Measurements from ENCODE around the gene GMCL1.
"Not testable (repeated sequence)": the region's sequence is repeated elsewhere in the genome, so short reads cannot be mapped to it uniquely, and the experiment has no call there.

The GMCL1 gene

GRCh38 chr2:69829256-69830044 lies at the start of gene GMCL1:
Gene GMCL1 (plus strand): TSS chr2:69829660. CDS start chr2:69829893, 233 bp downstream.
- peak; percentile 92 for DNase-seq

GRCh38 chr2:69780921-69781320 lies 48.5 kb upstream of the GMCL1 start:
- DNase-seq = no peak

GRCh38 chr2:69781321-69782248 lies 47.9 kb upstream of the GMCL1 start:
- DNase-seq = no peak

GRCh38 chr2:69784228-69784627 lies 45.2 kb upstream of the GMCL1 start:
- no peak for DNase-seq

GRCh38 chr2:69785358-69785757 lies 44.1 kb upstream of the GMCL1 start:
- no peak for DNase-seq

GRCh38 chr2:69786052-69786560 lies 43.4 kb upstream of the GMCL1 start:
- DNase-seq = no peak

GRCh38 chr2:69789175-69789721 lies 40.2 kb upstream of the GMCL1 start:
- DNase-seq = no peak

- DNase-seq = no peak
Measured at GRCh38 chr2:69789772-69790600, 39.5 kb upstream of the GMCL1 start.

GRCh38 chr2:69790601-69790959 lies 38.9 kb upstream of the GMCL1 start:
- DNase-seq = no peak

- DNase-seq = no peak
Measured at GRCh38 chr2:69791045-69791444, 38.4 kb upstream of the GMCL1 start.

- no peak for DNase-seq
Measured at GRCh38 chr2:69796174-69796573, 33.3 kb upstream of the GMCL1 start.

GRCh38 chr2:69797235-69797634 lies 32.2 kb upstream of the GMCL1 start:
- DNase-seq = no peak

- DNase-seq = no peak
Measured at GRCh38 chr2:69797836-69798289, 31.6 kb upstream of the GMCL1 start.

- DNase-seq = no peak
Measured at GRCh38 chr2:69798290-69798908, 31.1 kb upstream of the GMCL1 start.

GRCh38 chr2:69798909-69799526 lies 30.4 kb upstream of the GMCL1 start:
- no peak for DNase-seq

GRCh38 chr2:69801745-69802290 lies 27.6 kb upstream of the GMCL1 start:
- DNase-seq = no peak

GRCh38 chr2:69802781-69803367 lies 26.6 kb upstream of the GMCL1 start:
- DNase-seq = not testable (repeated sequence)

GRCh38 chr2:69804416-69804815 lies 25.0 kb upstream of the GMCL1 start:
- no peak for DNase-seq

GRCh38 chr2:69805887-69806286 lies 23.6 kb upstream of the GMCL1 start:
- no peak for DNase-seq

- DNase-seq = no peak
Measured at GRCh38 chr2:69807821-69808540, 21.5 kb upstream of the GMCL1 start.
